Measurements from ENCODE around the gene CPSF7.
"Not testable (repeated sequence)": the region's sequence is repeated elsewhere in the genome, so short reads cannot be mapped to it uniquely, and the experiment has no call there.

Gene CPSF7, protein sequence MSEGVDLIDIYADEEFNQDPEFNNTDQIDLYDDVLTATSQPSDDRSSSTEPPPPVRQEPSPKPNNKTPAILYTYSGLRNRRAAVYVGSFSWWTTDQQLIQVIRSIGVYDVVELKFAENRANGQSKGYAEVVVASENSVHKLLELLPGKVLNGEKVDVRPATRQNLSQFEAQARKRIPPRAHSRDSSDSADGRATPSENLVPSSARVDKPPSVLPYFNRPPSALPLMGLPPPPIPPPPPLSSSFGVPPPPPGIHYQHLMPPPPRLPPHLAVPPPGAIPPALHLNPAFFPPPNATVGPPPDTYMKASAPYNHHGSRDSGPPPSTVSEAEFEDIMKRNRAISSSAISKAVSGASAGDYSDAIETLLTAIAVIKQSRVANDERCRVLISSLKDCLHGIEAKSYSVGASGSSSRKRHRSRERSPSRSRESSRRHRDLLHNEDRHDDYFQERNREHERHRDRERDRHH

DNA sequence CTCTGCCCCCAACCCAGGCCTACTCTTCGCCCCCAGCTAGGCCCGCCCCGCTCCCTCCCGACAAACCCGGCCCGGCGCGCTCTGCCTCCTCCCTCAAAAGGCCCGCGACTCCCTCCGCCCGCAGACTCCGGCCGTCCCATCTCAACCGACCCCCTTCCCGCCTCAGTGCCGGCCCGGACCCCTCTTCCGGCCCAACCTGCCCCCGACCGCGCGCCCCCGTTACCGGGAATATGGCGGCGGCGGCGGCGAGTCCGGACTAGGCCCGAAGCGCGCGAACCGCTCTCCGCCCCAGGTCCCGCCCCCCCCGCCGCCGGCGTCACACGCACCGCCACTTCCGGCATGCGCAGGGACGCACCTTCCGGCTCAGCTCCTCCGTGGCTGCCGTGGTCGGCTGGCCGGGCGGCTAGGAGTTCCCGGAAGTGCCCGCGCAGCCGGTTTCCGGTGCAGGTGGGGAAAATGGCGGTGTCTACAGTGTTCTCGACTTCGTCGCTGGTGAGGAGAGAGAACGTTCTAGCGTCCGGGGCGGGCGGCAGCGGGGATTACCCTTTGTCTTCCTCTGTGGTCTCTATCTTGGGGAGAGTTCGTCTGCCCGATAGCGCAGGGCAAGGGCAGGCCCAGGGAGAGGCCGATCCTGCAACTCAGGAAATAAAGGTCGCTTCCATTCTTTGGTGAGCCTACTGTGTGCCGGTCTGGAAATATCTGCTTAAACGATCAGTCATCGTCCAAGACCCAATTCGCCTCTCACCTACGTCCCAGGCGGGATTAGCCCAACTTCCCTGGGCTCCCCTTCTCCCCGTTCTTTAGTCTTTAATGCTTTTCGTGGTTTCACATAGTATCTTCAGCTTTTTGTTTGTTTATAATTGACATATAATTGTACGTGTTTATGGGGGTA lies at the start of gene CPSF7, which contains the start of gene SDHAF2:
CPSF7 (minus strand) TSS at position 285 of the 892 bp plus-strand sequence. CDS start 740 bp downstream, outside the sequence.
SDHAF2 (plus strand) TSS at position 434 of the 892 bp plus-strand sequence; CDS start at position 457, 23 bp downstream.
- DNase-seq: peak; percentile 52

DNA sequence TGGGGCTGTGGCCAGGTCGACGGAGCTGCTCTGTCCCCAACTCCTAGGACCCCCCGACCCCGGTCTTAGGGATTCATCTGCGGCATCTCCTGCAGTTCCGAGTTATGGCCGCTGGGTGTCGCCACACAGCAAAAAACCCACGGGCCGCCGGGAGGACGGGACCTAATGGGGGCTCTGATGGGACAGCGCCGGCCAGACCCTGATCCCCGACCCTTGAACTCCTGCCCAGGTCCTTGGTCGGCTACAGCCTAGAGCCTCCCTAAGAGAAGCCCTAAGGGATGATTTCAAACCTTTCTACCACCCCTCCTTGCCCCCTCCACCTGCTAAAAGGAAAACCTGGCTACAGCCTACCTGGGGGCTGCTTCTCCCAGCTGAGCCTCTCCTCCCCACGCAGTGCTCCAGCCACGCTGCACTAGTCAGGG lies 48.0 kb upstream of the CPSF7 start:
- no peak for DNase-seq

DNA sequence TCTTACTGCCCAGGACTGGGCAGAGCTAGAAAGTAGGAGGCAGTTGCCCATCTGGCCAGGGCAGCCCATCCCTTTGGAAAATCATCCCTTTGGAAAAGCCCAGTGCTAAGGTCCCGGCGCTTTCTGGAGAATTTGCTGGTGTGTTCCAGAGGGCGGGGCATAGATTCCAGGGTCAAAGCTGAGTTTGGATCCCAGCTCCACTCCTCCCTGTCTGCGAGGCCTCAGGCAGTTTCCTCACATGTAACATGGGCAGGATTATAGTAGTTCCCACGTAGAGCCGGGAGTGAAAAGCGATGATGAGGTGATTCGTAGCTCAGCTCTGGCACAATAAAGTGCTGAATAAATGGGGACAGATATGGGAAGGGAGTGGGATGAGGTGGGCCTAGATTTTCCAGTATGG lies 47.4 kb upstream of the CPSF7 start:
- no peak for DNase-seq

DNA sequence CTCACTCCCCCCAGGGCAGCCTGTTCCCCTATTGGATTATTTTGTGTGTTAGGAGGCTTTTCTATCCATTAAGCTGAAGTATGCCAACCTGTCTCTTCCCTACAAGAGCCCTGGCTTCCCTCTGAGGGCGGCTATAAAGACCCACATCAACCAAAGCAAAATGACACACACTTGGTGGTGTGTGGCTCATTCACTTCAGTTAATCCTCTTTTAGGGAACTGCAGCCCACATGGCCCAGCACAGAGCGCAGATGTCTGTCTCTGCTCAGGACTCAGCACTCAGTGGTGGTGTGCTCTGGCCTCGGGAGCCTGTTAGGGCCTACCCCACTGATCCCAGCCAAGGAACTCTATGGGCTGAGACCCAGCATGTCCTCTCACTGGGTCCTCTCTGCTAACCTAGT lies 46.6 kb upstream of the CPSF7 start:
- no peak for DNase-seq

DNA sequence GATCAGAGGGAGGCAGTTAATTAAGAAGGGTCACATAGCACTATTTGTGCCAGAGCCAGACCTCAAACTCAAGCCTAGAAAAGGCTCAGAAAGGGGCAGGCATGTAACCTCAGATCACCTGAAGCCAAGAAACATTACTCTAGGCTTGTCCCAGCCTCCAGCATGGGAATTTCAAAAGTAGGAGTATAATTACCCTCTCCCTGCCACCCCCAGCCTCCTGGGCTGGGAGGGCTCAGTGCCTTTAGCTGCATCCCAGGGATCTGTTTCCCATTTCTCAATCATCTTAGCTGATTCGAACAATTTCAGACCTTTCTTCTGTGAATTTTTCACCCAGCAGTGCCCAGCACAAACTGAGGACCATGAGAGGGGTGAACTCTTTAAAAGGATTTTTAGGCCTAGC lies 45.7 kb upstream of the CPSF7 start:
- DNase-seq: no peak

DNA sequence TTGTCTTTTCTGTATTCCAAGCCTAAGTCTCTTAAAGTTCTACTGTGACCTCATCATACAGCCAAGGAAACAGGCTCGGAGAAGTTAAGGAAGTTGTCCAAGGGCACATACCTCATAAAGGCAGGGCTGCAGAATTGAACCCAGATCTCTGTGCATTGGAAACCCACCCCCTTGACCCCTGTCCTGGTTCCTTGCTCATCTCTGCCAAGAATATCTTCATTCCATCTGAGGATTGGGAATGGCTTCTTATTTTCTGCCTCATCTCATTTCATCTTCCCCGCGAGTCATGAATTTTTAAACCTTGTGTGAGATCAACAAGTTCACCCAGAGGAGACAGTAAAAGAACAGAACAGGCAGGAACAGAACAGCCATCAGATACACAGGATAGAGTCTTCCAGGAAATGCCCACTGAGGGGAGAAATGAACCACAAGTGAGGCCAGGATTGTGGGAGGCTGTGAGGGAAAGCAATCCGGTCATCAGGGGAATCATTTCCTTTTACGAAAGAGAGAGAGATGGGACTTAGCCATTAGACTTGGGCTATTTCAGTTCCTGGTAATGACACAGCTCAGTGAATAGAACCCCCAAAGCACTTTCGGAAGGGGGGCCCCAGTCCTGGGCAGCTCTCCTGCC lies 44.4 kb upstream of the CPSF7 start:
- no peak for DNase-seq

DNA sequence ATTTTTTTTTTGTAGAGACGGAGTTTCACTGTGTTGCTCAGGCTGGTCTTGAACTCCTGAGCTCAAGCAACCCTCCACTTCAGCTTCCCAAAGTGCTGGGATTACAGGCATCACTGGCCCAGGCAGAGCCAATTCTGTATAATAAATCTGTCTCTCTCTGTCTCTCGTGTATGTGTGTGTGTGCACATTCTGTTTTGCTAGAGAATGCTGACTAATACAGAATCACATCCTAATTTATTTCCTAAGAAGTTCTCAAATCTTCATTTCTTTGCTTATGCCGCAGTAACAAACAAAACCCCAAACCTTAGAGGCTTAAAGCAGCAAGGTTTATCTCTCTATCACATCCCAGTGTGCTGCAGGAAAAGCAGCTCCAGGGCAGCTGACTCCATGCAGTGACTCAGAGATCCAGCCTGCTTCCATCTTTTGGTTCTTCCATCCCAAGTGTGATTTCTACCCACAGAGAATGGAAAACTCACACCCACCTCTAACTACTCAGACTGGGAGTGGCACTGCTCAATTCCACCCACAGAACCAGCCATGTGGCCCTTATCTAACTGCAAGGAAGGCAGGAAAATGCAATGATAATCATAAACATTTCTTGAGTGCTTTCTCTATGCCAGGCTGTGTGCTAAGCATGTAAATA lies 43.7 kb upstream of the CPSF7 start:
- DNase-seq: no peak

DNA sequence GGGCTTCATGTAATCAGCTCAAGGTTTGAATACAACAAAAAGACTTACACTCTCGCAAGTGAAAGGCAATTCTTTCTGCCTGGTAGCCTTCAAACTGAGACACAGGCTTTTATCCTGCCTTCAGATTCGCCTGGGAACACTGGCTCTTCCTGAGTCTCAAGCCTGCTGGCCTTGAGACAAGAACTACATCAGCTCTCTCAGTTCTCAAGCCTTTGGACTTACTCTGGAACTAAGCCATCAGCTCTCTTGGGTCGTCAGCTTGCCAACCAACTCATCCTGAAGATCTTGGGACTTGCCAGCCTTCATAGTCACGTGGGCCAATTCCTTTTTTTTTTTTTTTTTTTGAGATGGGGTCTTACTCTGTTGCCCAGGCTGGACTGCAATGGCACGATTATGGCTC lies 43.1 kb upstream of the CPSF7 start:
- DNase-seq: no peak

DNA sequence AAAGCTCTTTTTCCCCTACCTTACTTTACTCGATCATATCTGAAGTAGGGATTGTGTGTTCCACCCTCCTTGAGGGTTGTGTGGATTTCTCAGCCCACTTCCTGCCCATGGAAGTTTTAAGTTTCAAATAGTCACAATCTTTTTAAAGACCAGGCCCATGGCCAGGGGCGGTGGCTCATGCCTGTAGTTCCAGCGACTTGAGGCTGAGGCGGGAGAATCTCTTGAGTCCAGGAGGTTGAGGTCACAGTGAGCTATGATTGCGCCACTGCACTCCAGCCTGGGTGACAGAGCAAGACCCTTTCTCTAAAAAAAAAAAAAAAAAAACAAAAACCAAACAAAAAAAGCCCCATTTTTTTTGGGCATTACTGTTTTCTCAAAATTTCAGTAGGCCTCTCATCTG lies 42.5 kb upstream of the CPSF7 start:
- no peak for DNase-seq

DNA sequence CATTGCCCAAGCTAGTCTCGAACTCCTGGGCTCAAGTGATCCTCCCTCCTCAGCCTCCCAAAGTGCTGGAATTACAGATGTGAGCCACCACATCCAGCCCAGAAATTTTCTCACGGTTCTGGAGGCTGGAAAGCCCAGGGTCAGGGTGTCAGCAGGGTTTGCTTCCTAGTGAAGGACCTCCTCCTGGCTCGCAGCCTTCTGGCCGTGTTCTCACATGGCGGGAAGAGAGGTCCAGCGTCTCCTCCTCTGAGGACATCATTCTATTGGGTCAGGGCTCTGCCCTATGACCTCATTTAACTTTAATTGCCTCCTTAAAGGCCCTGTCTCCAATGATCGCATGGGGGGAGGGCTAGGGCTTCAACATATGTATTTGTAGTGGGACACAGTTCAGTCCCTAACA lies 38.2 kb upstream of the CPSF7 start:
- no peak for DNase-seq

DNA sequence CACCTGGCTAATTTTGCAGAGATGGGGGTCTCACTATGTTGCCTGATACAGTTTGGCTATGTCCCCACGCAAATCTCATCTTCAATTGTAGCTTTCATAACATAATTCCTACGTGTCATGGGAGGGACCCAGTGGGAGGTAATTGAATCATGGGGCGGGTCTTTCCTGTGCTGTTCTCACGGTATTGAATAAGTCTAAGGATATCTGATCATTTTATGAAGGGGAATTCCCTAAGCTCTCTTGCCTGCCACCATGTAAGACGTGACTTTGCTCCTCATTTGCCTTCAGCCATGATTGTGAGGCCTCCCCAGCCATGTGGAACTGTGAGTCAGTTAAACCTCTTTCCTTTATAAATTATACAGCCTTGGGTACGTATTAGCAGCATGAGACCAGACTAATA lies 37.8 kb upstream of the CPSF7 start:
- not testable (repeated sequence) for DNase-seq

DNA sequence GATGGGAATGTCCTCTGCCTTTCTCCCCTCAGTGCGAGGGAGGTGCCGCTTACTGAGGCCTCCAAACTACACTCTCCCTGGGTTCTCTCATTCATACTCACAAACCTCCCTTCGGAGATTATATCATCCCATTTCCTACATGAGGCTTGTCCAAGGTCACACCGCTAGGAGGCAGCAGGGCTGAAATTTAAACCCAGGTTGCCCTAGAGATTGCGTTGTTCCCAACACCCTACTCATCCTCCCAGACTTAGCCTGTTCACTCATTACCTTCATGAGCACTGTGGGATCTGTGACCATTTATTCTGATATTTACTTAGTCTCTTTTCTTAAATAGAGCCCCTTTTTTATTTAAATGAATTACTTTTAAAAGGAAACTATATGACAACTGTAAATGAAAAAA lies 31.2 kb upstream of the CPSF7 start:
- DNase-seq: no peak

DNA sequence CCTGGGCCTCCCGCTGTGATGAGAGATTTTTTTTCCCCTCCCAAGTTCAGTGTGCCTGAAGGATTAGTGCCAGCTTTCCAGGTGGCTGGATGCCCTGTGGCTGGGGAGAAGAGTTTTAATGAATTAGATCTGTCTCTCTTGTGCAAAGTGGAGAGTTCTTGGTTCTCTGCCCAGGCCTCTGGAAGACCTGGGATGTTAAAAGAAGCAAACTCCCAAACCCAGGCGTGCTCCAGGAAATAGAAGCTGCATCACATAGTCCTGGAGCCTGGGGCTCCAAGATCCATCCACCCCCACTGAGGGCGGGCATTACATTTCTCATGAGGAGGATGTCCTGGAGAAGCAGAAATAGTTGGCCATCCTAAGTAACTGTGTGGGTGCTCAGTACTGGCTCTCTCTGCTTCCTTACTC lies 30.7 kb upstream of the CPSF7 start:
- peak; percentile 35 for DNase-seq

DNA sequence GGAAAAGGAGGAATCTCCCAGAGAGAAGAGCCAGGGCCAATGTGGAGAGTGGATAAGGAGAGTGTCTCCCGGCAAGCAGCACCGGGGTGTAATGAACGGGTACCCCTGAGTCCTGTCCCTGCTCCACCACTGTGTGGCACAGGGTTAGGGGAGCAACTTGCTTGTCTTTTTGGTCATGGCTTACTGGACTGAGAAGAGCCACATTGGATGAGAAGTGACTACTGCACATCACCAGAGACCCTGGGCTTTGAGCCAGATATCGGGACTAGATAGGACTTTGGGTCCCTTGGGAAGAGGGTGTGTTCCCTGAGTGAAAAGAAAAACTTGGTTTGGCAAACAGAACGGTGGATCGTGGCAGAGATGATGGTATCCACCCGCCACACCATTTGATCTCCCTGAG lies 24.7 kb upstream of the CPSF7 start:
- DNase-seq: no peak

DNA sequence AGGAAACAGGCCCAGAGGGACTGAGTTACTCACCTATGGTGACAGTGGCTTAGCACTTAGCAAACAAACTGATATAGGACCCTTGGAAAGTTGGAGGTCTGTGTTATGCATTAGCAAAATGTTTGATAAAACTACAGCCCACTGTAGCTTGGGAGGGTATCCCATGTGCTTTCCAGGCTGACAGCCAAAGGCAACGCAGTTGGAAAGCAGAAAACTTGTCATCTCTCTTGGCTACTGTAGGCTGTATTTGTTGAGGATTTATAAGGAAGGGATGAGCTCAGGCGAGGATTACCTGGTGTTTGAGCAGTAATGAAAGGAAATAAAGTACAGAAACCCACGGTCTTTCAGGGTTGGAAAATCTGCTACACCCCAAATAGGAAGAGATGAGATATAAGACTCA lies 23.9 kb upstream of the CPSF7 start:
- DNase-seq: no peak

DNA sequence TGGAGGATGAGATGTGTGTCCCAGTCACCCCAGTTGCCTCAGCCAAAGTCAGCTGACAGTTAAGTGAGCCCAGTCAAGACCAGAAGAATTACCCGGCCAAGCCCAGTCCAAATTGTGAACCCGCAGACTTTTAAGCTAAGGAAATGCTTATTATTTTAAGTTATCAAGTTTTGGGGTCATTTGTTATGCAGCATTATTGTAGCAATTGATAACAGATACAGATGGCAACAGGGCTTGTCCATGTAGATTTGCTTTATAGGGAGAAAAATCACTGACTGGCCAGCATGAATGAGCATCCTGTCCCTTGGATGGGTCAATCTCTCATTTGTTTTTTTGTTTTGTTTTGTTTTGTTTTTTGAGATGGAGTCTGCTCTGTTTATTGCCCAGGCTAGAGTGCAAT lies 23.1 kb upstream of the CPSF7 start:
- no peak for DNase-seq

DNA sequence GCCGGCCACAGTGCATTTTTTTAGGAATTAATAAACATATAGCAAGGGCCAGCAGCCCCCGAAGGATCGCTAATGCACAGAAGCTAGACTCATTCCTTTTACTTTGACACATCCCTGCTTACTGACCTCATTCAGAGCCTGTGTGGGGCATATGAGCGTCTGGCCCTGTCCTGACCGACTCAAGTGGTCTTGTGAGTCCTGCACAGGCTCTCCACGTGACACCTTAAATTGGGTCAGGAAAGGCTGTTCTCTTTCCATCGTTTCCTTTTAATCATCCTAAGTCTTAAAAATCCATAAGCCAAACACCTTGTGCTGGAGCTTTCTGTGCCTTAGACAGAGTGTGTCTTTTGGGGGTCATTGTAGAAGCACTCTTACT lies 18.8 kb upstream of the CPSF7 start:
- no peak for DNase-seq

DNA sequence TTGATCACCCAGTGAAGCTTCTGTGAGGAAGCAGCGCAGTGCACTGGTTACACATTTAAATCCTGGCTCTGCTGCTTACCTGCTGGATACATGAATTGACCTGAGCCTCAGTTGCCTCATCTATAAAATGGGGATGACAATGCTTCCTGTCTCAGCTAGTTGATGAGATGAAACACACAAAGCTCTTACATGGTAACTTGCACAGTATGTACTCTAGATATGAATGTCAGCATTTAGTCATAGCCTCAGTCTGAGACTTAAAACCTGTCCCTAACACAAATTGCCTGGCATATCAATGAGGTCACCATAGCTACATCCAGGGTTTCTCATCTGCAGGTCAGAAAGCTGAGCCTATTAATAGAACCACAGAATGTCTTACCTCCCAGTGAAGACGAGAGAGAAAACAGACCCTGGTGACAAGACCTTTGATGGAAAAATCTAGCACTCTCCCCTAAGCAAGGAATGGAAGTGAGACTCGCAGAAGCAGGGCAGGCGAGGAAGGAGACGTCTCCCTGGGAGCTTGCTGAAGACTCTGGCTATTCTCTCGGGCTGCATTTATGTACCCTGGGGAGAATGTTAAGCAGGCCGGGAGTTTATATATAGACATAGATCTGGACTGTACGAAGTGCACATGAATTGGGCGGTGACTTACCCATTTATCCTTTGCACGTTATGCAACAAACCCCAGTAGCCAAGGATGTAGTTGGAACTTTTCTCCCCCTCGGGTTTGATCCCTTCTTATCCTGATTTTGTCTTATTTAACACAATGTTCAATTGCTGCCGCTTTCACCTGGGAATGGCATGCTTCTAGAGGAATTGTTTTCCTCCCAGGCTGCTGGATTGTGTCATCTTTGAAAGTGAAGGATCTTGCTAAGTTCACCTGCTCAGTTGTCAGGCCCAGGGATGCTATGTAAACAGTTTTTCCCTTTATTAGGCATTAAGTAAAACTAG lies 18.1 kb upstream of the CPSF7 start:
- DNase-seq: no peak

DNA sequence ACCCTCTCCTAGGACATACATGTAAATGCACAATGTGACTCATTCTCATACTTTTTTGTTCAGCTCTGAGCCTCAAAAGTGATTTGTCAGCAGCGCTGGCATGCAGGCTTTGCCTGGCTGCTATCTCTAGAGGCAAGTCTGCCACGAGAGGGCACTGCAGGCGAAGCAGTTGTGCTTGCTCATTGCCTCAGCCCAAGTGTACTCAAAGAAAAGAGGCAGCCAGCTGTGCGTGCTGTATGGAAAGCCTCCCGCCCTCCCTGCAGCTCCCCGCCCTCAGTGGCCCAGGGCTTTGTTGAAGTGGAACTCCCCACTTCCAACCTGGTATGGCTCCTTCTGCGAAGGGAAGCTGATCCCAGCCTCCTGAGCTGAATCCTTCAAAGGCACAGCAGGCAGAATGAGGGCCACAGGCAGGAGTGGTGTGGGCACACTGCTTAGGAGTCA lies 16.5 kb upstream of the CPSF7 start:
- DNase-seq: peak; percentile 21

DNA sequence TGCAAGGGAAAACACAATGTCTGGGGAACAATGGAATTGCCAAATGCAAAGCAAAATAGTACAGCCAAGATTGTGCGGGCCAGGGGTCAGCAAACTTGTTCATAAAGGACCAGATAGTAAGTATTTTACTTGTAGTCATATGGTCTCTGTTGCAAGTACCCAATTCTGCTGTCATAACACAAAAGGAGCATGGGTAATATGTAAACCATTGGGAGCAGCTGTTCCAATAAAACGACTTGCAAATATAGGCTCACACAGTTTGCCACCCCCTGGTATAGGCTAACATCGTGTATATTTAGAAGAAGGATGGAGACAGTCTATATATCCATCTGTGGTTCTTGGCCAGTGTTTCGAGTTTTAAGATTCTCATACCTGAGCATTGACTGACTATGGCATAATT lies 15.7 kb upstream of the CPSF7 start:
- no peak for DNase-seq

DNA sequence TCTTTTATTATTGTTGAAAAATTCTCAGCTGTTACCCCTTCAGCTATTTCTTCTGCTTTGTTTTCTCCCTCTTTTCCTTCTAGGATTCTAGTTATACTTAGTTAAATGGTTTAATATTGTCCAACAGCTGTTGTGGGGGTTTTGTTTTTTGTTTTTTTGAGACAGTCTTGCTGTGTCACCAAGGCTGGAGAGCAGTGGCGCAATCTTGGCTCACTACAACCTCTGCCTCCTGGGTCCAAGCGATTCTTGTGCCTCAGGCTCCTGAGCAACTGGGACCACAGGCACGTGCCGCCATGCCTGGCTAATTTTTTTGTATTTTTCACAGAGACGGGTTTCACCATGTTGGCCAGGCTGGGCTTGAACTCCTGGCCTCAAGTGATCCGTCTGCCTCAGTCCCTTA lies 12.8 kb upstream of the CPSF7 start:
- DNase-seq: no peak

DNA sequence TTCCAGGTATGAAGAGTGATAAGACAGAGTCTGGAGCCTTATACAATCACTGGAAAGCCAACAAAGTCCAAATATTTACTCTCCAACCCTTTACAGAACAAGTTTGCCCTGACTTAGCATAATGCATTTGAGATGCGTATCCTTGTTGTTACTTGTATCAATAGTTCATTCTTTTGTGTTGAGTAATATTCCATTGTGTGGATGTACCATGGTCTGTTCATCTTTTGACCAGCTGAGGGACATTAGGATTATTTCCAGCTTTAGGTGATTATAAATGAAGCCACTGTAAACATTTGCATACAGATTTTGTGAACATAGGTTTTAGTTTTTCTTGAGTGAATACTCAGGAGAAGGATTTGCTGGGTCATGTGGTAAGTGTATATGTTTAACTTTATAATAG lies 9.8 kb upstream of the CPSF7 start:
- DNase-seq: no peak
